RKO (cell line): ENCODE measurements around the gene THAP7.
A peak's percentile ranks its signal among the peaks of the same experiment; 100 is the strongest.

Experiments
- DNase-seq: peaks from one replicate; pipeline ENCODE4 v3.0.0-alpha.2; 2016; ENCODE audit warnings: low spot score

Gene THAP7

DNA sequence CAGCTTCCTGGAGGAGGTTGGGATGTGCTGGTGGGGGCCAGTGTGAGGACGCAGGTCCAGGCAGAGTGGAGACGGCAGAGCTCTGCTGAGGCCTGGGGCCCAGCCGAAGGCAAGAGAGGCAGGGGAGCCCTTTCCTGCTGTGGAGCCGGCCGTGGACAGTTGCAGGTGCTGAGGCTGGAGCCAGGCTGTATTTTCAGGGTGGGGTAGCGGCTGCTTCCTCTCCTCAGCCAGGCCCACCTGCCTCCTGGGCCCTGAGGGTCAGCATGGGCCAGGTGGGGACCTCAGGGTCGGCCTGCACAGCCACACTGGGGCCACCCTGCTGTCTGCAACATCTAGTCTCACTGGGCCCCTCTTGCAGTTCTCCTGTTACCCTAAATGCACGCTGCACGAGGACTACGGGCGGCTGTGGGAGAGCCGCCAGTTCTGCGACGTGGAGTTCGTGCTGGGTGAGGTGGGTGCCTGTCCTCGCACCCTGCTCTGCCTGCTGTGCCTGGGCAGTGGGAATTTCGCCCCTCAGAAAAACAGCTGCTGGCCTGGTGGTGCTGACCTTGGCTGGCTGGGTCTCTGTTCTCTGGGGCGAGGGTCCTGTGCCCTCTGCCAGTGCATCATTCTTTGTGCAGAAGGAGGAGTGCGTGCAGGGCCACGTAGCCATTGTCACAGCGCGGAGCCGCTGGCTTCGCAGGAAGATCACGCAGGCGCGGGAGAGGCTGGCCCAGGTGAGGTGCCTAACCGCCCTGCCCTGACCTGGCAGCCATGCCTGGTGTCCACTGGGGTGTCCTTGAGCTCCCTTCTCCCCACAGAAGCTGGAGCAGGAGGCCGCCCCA is 8.4 kb downstream of the THAP7 start:
- no peak for DNase-seq

DNA sequence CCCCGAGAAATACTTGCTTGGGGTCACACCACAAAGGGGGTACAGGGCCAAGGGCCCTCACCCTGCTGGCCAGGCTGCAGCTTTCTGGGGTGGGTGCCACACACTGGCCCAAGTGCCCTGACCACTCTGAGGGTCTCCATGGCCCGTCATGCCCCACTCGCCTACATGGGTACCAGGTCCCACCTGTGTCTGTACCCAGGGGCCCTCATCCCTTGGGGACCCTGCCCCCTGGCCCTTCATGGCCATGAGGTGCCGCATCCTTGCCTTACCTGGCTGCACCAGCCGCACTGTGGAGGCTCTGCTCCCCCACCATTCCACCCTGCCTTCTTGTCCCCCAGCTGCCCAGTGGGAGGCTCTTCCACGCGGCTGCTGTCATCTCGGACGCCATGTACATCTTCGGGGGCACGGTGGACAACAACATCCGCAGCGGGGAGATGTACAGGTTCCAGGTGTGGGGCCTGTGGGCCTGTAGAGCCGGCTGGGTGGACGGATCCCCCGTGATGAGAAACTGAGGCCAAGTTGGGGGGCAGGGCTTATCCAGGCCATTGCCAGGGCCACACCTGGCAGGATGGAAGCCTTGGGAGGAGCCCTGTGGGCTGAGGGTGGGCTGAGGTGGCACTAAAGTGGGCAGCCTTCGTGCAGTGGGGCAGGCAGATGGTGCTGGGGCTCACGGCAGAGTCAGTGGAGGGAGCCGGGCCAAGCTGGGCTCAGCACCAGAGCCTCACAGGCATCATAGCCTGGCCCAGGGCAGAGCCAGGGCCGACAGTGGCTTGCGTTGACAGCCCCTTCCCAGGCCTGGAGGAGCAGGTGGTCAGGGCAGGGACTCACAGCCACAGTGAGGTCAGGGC is 9.2 kb downstream of the THAP7 start:
- no peak for DNase-seq

DNA sequence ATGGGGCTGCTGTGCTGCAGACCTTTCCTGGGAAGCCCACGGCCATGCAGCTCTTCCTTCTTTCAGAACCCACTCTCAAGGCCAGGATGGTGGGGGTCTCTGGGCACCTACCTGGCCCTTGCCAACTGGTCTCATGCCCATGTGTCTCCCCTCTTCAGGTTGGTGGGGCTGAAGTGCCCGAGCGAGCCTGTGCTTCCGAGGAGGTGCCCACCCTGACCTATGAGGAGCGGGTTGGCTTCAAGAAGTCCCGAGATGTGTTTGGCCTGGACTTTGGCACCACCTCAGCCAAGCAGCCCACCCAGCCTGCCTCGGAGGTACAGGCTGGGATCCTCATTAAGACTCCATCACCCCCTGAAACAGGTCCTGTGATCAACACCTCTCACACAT is 9.9 kb downstream of the THAP7 start:
- no peak for DNase-seq

- no peak for DNase-seq
These were observed 10.5 kb downstream of the THAP7 start for GRCh38 chr22:20991252-20992055.

- DNase-seq, result no peak
These were observed 11.4 kb downstream of the THAP7 start for GRCh38 chr22:20990184-20991180.

DNA sequence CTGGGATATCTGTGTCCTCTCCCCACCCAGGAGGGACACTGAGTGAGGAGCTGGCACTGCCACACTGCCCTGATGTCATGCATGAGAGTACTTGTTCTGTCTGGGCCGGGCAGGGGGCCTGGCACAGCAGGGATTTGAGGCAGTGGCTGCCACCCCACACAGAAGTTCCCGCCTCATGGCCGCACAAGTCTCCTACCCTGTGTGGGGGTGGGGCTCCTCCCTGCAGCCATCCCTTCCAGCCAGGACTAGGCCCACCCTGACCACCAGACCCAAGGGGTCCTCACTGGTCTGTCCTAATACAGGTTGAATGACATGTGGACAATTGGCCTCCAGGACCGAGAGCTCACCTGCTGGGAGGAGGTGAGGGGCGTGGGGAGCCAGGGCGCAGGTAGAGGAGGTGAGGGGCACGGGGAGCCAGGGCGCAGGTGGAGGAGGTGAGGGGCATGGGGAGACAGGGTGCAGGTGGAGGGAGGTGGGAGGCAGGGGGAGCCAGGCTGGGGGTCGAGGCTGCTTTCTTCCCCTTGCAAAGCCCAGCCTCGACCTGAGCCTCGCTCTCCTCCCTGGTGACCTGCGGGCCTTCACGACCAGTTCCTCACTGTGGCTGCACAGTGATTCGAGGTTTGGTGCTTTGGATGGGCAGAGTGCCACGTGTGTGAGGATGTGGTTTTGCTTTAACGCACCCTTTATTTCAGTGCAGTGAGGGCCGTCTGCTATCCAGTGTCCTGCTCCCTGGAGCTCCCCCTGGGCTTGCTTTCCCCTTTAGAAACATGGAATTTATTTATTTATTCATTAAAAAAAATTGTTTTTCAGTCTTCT is 12.4 kb downstream of the THAP7 start:
- no peak for DNase-seq

GRCh38 chr22:20988573-20989322 is 13.2 kb downstream of the THAP7 start:
- DNase-seq, result no peak

DNA sequence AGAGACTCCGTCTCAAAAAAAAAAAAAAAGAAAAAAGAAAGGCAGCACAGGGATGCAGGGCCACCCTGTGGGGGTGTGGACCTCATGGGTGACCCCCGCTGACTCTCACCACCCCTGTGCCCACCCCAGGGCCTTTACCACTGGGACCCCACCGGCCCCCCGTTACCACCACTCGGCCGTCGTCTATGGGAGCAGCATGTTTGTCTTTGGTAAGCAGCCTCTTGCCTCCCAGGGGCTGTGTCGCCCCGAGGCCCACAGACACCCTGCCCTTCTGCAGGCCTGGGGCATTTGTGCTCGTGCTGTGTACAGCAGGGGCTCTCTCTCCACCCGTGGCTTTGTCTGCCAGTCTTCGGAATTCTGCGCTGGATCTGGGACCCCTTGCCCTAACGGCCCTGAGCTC is 14.5 kb downstream of the THAP7 start:
- DNase-seq, result no peak

DNA sequence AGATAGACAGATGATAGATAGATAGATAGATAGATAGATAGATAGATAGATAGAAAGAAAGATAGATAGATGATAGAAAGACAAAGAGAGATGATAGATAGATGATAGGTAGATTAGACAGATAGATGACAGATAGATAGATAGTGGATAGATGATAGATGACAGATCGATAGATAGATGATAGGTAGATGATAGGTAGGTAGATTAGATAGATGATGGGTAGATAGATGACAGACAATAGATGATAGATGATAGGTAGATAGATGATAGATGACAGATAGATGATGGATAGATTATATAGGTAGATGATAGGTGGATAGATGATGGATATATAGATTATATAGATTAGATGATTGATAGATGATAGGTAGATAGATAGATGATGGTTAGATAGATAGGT is 15.6 kb downstream of the THAP7 start:
- DNase-seq, result no peak

- DNase-seq, result no peak
These were observed 16.2 kb downstream of the THAP7 start for GRCh38 chr22:20985720-20986119.

DNA sequence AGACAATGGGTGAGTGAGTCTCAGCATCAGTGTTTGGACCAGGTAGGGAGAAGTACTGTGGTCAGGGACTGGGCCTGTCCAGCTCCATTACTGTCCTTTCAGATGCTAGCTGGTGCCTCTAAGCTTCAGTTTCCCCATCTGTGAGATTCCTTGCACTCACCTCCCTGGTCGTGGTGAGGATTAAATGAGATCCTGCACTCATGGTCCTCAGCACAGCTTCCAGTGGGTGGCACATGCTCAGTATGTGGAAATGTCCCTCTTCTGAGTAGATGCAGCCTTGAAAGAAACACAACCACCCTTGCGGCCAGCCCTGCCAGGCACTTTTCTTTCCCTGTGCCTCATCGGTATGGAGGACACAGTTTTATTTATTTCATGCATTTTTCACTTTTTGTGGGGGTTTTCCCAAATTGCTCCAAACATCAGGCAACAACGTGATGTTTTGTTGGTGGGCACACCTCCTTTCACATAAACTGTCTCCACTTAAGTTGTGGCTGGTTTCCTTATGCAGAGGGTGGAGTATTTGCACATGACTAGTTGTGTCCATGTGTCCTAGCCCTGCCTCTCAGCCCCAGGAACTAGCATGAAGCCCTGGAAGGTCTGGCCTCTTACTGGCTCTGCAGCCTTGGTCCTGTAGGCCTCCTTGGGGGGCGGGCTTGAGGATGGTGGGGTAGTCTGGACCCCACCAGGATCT is 18.7 kb downstream of the THAP7 start:
- no peak for DNase-seq

- DNase-seq, result no peak
These were observed 19.4 kb downstream of the THAP7 start for GRCh38 chr22:20982563-20982882.

DNA sequence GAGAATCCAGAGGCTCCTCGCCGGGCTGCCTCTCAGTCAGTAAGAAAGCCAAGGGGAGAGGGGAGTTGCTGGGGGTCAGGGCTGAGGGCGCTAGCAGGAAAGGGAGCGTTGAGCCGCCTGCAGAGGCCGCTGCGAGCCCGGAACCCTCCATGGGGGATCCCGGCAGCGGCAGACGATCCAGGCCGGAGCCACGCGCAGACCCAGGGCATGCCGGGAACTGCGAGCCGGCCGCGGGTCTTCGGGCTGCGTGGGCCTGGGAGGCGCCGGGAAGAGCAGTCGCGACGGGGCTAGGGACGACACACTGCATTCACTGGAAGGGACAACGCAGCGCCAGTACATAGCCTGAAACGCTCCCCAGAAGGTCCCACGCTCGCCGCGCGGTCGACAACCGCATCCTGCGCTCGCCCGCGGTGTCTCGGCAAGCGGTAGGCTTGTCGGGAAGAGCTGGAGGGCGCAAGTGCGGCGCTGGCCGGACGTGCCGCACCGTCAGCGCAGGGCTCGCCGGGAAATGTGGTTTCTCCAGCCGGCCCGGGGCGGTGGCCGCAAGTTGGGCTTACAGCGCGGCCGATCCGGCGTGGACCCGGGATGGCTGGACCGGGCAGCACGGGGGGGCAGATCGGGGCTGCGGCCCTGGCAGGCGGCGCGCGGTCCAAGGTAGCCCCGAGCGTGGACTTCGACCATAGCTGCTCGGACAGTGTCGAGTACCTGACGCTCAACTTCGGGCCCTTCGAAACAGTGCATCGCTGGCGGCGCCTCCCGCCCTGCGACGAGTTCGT is 19.9 kb downstream of the THAP7 start, which contains the start of gene LZTR1:
TSS of gene LZTR1 (plus strand) at position 511 of the 776 bp plus-strand sequence. CDS start at position 586, 75 bp downstream.
- peak; percentile 84 for DNase-seq

GRCh38 chr22:20980938-20981722 is 20.8 kb downstream of the THAP7 start:
- no peak for DNase-seq

GRCh38 chr22:20980523-20980922 is 21.4 kb downstream of the THAP7 start:
- DNase-seq, result no peak

- DNase-seq, result no peak
These were observed 21.9 kb downstream of the THAP7 start for GRCh38 chr22:20979940-20980453.

- no peak for DNase-seq
These were observed 22.6 kb downstream of the THAP7 start for GRCh38 chr22:20979243-20979809.
